ENCODE measurements around the gene LYPD3.

LYPD3 gene

GRCh38 chr19:43462785-43463380 is 2.5 kb downstream of the LYPD3 start:
- no peaks in the 10 kb centered on the region for H3K36me3 ChIP-seq (ENCODE audit: insufficient read depth, low read length)
- no peaks in the 10 kb centered on the region for H3K9me3 ChIP-seq (ENCODE audit: control insufficient read depth, insufficient read depth, low read length)
- H3K9ac ChIP-seq (ENCODE audit: low read depth, low read length): peak overlapping the region; percentile 62
- peaks cover 6% of the 10 kb centered on the region for H3K4me1 ChIP-seq (ENCODE audit: insufficient read depth, low read length)

- Histone ChIP-seq H3K9me3 (ENCODE audit: control insufficient read depth, insufficient read depth, low read length) (no peaks in the 10 kb centered on the region), H3K9ac (ENCODE audit: low read depth, low read length) (peak overlapping the region; percentile 62; the same call in 1 of the 2 replicates), H3K36me3 (ENCODE audit: insufficient read depth, low read length) (no peaks in the 10 kb centered on the region), H3K4me1 (ENCODE audit: insufficient read depth, low read length) (peaks cover 9% of the 10 kb centered on the region)
These were observed 3.0 kb downstream of the LYPD3 start for GRCh38 chr19:43462383-43462782.

- H3K36me3 ChIP-seq (ENCODE audit: insufficient read depth, low read length): no peaks in the 10 kb centered on the region
- peaks cover 9% of the 10 kb centered on the region for H3K4me1 ChIP-seq (ENCODE audit: insufficient read depth, low read length)
- no peak overlapping the region for H3K9ac ChIP-seq (ENCODE audit: low read depth, low read length)
- H3K9me3 ChIP-seq (ENCODE audit: control insufficient read depth, insufficient read depth, low read length): no peaks in the 10 kb centered on the region
These were observed 4.1 kb downstream of the LYPD3 start for GRCh38 chr19:43461303-43461702.

- H3K4me1 ChIP-seq (ENCODE audit: insufficient read depth, low read length): peaks cover 4% of the 10 kb centered on the region
- no peaks in the 10 kb centered on the region for H3K9me3 ChIP-seq (ENCODE audit: control insufficient read depth, insufficient read depth, low read length)
- no peaks in the 10 kb centered on the region for H3K36me3 ChIP-seq (ENCODE audit: insufficient read depth, low read length)
- H3K9ac ChIP-seq (ENCODE audit: low read depth, low read length): no peak overlapping the region
These were observed 4.9 kb downstream of the LYPD3 start for GRCh38 chr19:43460362-43461016.

- Histone ChIP-seq H3K4me1 (ENCODE audit: insufficient read depth, low read length) (peaks cover 4% of the 10 kb centered on the region; the same call in 1 of the 2 replicates), H3K36me3 (ENCODE audit: insufficient read depth, low read length) (no peaks in the 10 kb centered on the region), H3K9me3 (ENCODE audit: control insufficient read depth, insufficient read depth, low read length) (no peaks in the 10 kb centered on the region), H3K9ac (ENCODE audit: low read depth, low read length) (no peak overlapping the region)
These were observed 7.6 kb downstream of the LYPD3 start for GRCh38 chr19:43457809-43458208.

GRCh38 chr19:43455321-43456113 is 9.9 kb downstream of the LYPD3 start:
- no peak overlapping the region for H3K9ac ChIP-seq (ENCODE audit: low read depth, low read length)
- no peaks in the 10 kb centered on the region; the same call in 1 of the 2 replicates for H3K9me3 ChIP-seq (ENCODE audit: control insufficient read depth, insufficient read depth, low read length)
- H3K4me1 ChIP-seq (ENCODE audit: insufficient read depth, low read length): peaks cover 4% of the 10 kb centered on the region; the same call in 1 of the 2 replicates
- no peaks in the 10 kb centered on the region for H3K36me3 ChIP-seq (ENCODE audit: insufficient read depth, low read length)

- H3K9ac ChIP-seq (ENCODE audit: low read depth, low read length): no peak overlapping the region
- H3K9me3 ChIP-seq (ENCODE audit: control insufficient read depth, insufficient read depth, low read length): no peaks in the 10 kb centered on the region; the same call in 1 of the 2 replicates
- peaks cover 4% of the 10 kb centered on the region; the same call in 1 of the 2 replicates for H3K4me1 ChIP-seq (ENCODE audit: insufficient read depth, low read length)
- H3K36me3 ChIP-seq (ENCODE audit: insufficient read depth, low read length): no peaks in the 10 kb centered on the region
These were observed 11.4 kb downstream of the LYPD3 start for GRCh38 chr19:43454031-43454430.

- H3K4me1 ChIP-seq (ENCODE audit: insufficient read depth, low read length): no peaks in the 10 kb centered on the region
- H3K9me3 ChIP-seq (ENCODE audit: control insufficient read depth, insufficient read depth, low read length): no peaks in the 10 kb centered on the region; the same call in 1 of the 2 replicates
- H3K36me3 ChIP-seq (ENCODE audit: insufficient read depth, low read length): no peaks in the 10 kb centered on the region
- H3K9ac ChIP-seq (ENCODE audit: low read depth, low read length): no peak overlapping the region
These were observed 12.8 kb downstream of the LYPD3 start for GRCh38 chr19:43452582-43452981.

GRCh38 chr19:43450545-43450997 is 14.8 kb downstream of the LYPD3 start:
- Histone ChIP-seq H3K9me3 (ENCODE audit: control insufficient read depth, insufficient read depth, low read length) (no peaks in the 10 kb centered on the region; the same call in 1 of the 2 replicates), H3K4me1 (ENCODE audit: insufficient read depth, low read length) (peaks cover 4% of the 10 kb centered on the region; the same call in 1 of the 2 replicates), H3K9ac (ENCODE audit: low read depth, low read length) (no peak overlapping the region)

GRCh38 chr19:43447655-43448054 is 17.8 kb downstream of the LYPD3 start:
- H3K4me1 ChIP-seq (ENCODE audit: insufficient read depth, low read length): peaks cover 4% of the 10 kb centered on the region; the same call in 1 of the 2 replicates
- no peaks in the 10 kb centered on the region for H3K36me3 ChIP-seq (ENCODE audit: insufficient read depth, low read length)
- H3K9ac ChIP-seq (ENCODE audit: low read depth, low read length): no peak overlapping the region
- H3K9me3 ChIP-seq (ENCODE audit: control insufficient read depth, insufficient read depth, low read length): no peaks in the 10 kb centered on the region; the same call in 1 of the 2 replicates

More at GRCh38 chr19:43450545-43450997, 14.8 kb downstream of the LYPD3 start:
- no peaks in the 10 kb centered on the region for H3K36me3 ChIP-seq (ENCODE audit: insufficient read depth, low read length)

GRCh38 chr19:43446746-43447489 is 18.5 kb downstream of the LYPD3 start:
- H3K36me3 ChIP-seq (ENCODE audit: insufficient read depth, low read length): no peaks in the 10 kb centered on the region
- H3K9me3 ChIP-seq (ENCODE audit: control insufficient read depth, insufficient read depth, low read length): no peaks in the 10 kb centered on the region; the same call in 1 of the 2 replicates
- H3K9ac ChIP-seq (ENCODE audit: low read depth, low read length): no peak overlapping the region
- peaks cover 4% of the 10 kb centered on the region; the same call in 1 of the 2 replicates for H3K4me1 ChIP-seq (ENCODE audit: insufficient read depth, low read length)

- Histone ChIP-seq H3K36me3 (ENCODE audit: insufficient read depth, low read length) (no peaks in the 10 kb centered on the region), H3K9ac (ENCODE audit: low read depth, low read length) (no peak overlapping the region), H3K9me3 (ENCODE audit: control insufficient read depth, insufficient read depth, low read length) (no peaks in the 10 kb centered on the region), H3K4me1 (ENCODE audit: insufficient read depth, low read length) (peaks cover 4% of the 10 kb centered on the region; the same call in 1 of the 2 replicates)
These were observed 20.0 kb downstream of the LYPD3 start for GRCh38 chr19:43445426-43445825.

GRCh38 chr19:43444531-43445287 is 20.7 kb downstream of the LYPD3 start:
- Histone ChIP-seq H3K36me3 (ENCODE audit: insufficient read depth, low read length) (no peaks in the 10 kb centered on the region), H3K4me1 (ENCODE audit: insufficient read depth, low read length) (peaks cover 4% of the 10 kb centered on the region; the same call in 1 of the 2 replicates), H3K9me3 (ENCODE audit: control insufficient read depth, insufficient read depth, low read length) (no peaks in the 10 kb centered on the region), H3K9ac (ENCODE audit: low read depth, low read length) (no peak overlapping the region)

Measured in ES-I3 (cell line).